B cell (primary cell): Measurements from ENCODE around the gene SLC30A2. TPM values are rescaled to one million over a fixed set of nuclear protein-coding genes. Genes with fewer than 3 reads are reported as not detected.

Experiments
- ATAC-seq: fragments of 200-7000 bp; cut with Tn5 transposase; one replicate; pipeline ENCODE4 v1.10.0; 2021; ENCODE audit warnings: low read depth, mild to moderate bottlenecking, moderate number of reproducible peaks, moderate library complexity
- CTCF ChIA-PET: fragments of 350-600 bp; sonication (Branson Sonifier 250); formaldehyde crosslinking; loops from one replicate; lab custom pipeline; 2021; ENCODE audit warnings: antibody characterized with exemption, inconsistent platforms; lab: Charles Lee
- POLR2A ChIA-PET: fragments of 350-600 bp; sonication (Branson Sonifier 250); formaldehyde crosslinking; loops from one replicate; lab custom pipeline; 2021; ENCODE audit warnings: antibody characterized with exemption; lab: Charles Lee
- DNase-seq: peaks from one replicate; pipeline ENCODE4 v3.0.0; 2013
- H2AFZ ChIP-seq: 2 replicates; pipeline ENCODE4 v1.6.1; 2012; ENCODE audit warnings: mild to moderate bottlenecking, low read depth, low read length; ENCODE audit not compliant: insufficient read depth, poor library complexity, severe bottlenecking
- H3K27ac ChIP-seq, 2 donors: 1 replicate in 1 of 2; 2 replicates in 1 of 2; pipeline ENCODE4 v1.5.1; 2012 to 2013; ENCODE audit warnings: low read length in 2 of 2, mild to moderate bottlenecking in 2 of 2, moderate library complexity in 1 of 2
- H3K27me3 ChIP-seq, 4 experiments: fragments of 200-600 bp in 1 of 4; sonication (generic) in 1 of 4; replicated peaks in 1 of 4; 1 replicate in 2 of 4; 2 replicates in 2 of 4; pipeline versions ENCODE4 v1.6.1 to v1.7.0; 2013 to 2016; ENCODE audit warnings: low read length in 3 of 4, mild to moderate bottlenecking in 2 of 4, mixed read lengths in 1 of 4, moderate library complexity in 1 of 4; ENCODE audit not compliant: insufficient read depth in 4 of 4, control insufficient read depth in 3 of 4; ENCODE audit errors: control extremely low read depth in 1 of 4
- H3K36me3 ChIP-seq, 2 experiments: replicated peaks in 1 of 2; 1 replicate in 1 of 2; 2 replicates in 1 of 2; pipeline versions ENCODE4 v1.6.1 to v1.7.1; 2013; ENCODE audit warnings: low read length in 1 of 2; ENCODE audit not compliant: insufficient read depth in 2 of 2, control insufficient read depth in 1 of 2; ENCODE audit errors: control extremely low read depth in 1 of 2, extremely low read depth in 1 of 2
- H3K4me1 ChIP-seq, 2 donors: fragments of 200-600 bp in 1 of 2; sonication (generic) in 1 of 2; 1 replicate in 1 of 2; 2 replicates in 1 of 2; pipeline versions ENCODE4 v1.5.1 to v1.6.1; 2013 to 2017; ENCODE audit warnings: low read length in 2 of 2; ENCODE audit not compliant: control insufficient read depth in 2 of 2, insufficient read depth in 2 of 2
- H3K4me2 ChIP-seq: replicated peaks from 2 replicates; pipeline ENCODE3; 2012; ENCODE audit warnings: mild to moderate bottlenecking, low read depth, low read length; ENCODE audit not compliant: poor library complexity, severe bottlenecking
- H3K4me3 ChIP-seq, 5 experiments: fragments of 200-600 bp in 1 of 5; sonication (generic) in 1 of 5; 1 replicate in 3 of 5; 2 replicates in 2 of 5; pipeline versions ENCODE4 v1.5.1 to v1.7.0; 2011 to 2016; ENCODE audit warnings: low read length in 4 of 5, mild to moderate bottlenecking in 4 of 5, low read depth in 2 of 5, control low read depth in 1 of 5, moderate library complexity in 1 of 5; ENCODE audit not compliant: insufficient read depth in 1 of 5; ENCODE audit errors: control extremely low read depth in 1 of 5, extremely low read depth in 1 of 5
- H3K79me2 ChIP-seq: fragments of 200-600 bp; sonication (generic); one replicate; pipeline ENCODE4 v1.6.0; 2016; ENCODE audit warnings: low read length; ENCODE audit not compliant: control insufficient read depth, insufficient read depth
- H3K9ac ChIP-seq: fragments of 200-600 bp; sonication (generic); 2 replicates; pipeline ENCODE4 v1.6.1; 2017; ENCODE audit warnings: mild to moderate bottlenecking, low read length, moderate library complexity
- H3K9me3 ChIP-seq, 3 donors: one replicate each; pipeline versions ENCODE4 v1.6.1 to v1.7.1; 2013; ENCODE audit warnings: low read length in 2 of 3; ENCODE audit not compliant: control insufficient read depth in 2 of 3, insufficient read depth in 1 of 3; ENCODE audit errors: control extremely low read depth in 1 of 3
- H4K20me1 ChIP-seq: 2 replicates; pipeline ENCODE4 v1.6.0; 2012; ENCODE audit warnings: mild to moderate bottlenecking, low read length; ENCODE audit not compliant: insufficient read depth, control insufficient read depth, poor library complexity, severe bottlenecking
- H3K27ac Mint-ChIP-seq: one replicate; pipeline ENCODE4 v1.8.0; 2021; ENCODE audit warnings: mixed read lengths
- H3K27me3 Mint-ChIP-seq: one replicate; pipeline ENCODE4 v1.8.0; 2021; ENCODE audit warnings: mixed read lengths
- H3K4me1 Mint-ChIP-seq: one replicate; pipeline ENCODE4 v1.8.0; 2021; ENCODE audit warnings: mixed read lengths
- H3K4me3 Mint-ChIP-seq: one replicate; pipeline ENCODE4 v1.8.0; 2021; ENCODE audit warnings: mixed read lengths
- H3K9me3 Mint-ChIP-seq: one replicate; pipeline ENCODE4 v1.8.0; 2022; ENCODE audit warnings: mixed read lengths; ENCODE audit not compliant: insufficient read depth
- CTCF ChIP-seq: fragments of 200-600 bp; IDR thresholded peaks from one replicate; pipeline ENCODE4 v1.8.0; 2022; ENCODE audit warnings: antibody characterized with exemption, mild to moderate bottlenecking
- EZH2 ChIP-seq: IDR thresholded peaks from 2 replicates; pipeline ENCODE4 v1.6.1; 2012; ENCODE audit warnings: borderline replicate concordance, low read depth, mild to moderate bottlenecking, moderate library complexity, low read length; ENCODE audit not compliant: insufficient read depth, poor library complexity, severe bottlenecking
- WGBS: methylation state at CpG from one replicate; pipeline ENCODE4 v1.1.5; 2013; ENCODE audit warnings: missing lambda C conversion rate; ENCODE audit not compliant: insufficient coverage; 5-methylcytosine and 5-hydroxymethylcytosine counted together
- intact Hi-C: fragments of 100-400 bp; cut with micrococcal nuclease; formaldehyde crosslinking; loops from one replicate; pipeline ENCODE4 v1.10.0; 2022
- polyA plus RNA-seq: library from polyadenylated mRNA; depleted of rRNA; stranded (reverse); fragments of >200 nt; gene quantifications from 2 replicates; pipeline ENCODE4 v1.2.3, GENCODE V29; 2012
- total RNA-seq, 2 donors: library from RNA; stranded (reverse); fragments of 120-200 nt in 1 of 2; gene quantifications; 1 replicate in 1 of 2; 2 replicates in 1 of 2; pipeline versions ENCODE4 v1.2.3 to v1.2.4, GENCODE V29; 2013 to 2022

Gene SLC30A2
- total and polyA plus RNA-seq, 2 donors (not counting 1 experiment from before 2014, with no cell fraction given), result not detected

GRCh38 chr1:26053718-26054560 lies 8.0 kb upstream of the SLC30A2 start:
- H3K36me3 ChIP-seq, result no peaks in the 10 kb centered on the region
- DNase-seq (no peak), ATAC-seq (no peak)
- peaks cover 0 to 33% (median 6%) of the 10 kb centered on the region in 4 experiments for H3K27me3 ChIP-seq
- Mint-ChIP-seq H3K27me3 (peaks cover 38% of the 10 kb centered on the region), H3K27ac (no peak overlapping the region), H3K4me3 (no peak overlapping the region), H3K9me3 (no peaks in the 10 kb centered on the region), H3K4me1 (no peaks in the 10 kb centered on the region)
- ChIA-PET POLR2A (no interaction called here), CTCF (interaction anchor here (1.4 kb wide), 2 partner anchors 44 to 91 kb away, joined by 3 read pairs; no protein-coding TSS in a partner anchor)
- no peak overlapping the region for H3K27ac ChIP-seq
- TF ChIP-seq EZH2, result no peak
- TF ChIP-seq CTCF, result no peak
- H4K20me1 ChIP-seq, result no peaks in the 10 kb centered on the region
- H2AFZ ChIP-seq, result no peak overlapping the region
- no peak overlapping the region for H3K4me3 ChIP-seq
- H3K79me2 ChIP-seq, result no peaks in the 10 kb centered on the region
- intact Hi-C loops, result no loop called here
- no peak overlapping the region for H3K4me2 ChIP-seq
- H3K9me3 ChIP-seq, result no peaks in the 10 kb centered on the region
- H3K4me1 ChIP-seq, result no peaks in the 10 kb centered on the region
- no peak overlapping the region for H3K9ac ChIP-seq
- 32% methylated on average over 13 of the region's 16 CpGs for WGBS

- Histone ChIP-seq H3K9ac (no peak overlapping the region), H3K27ac (no peak overlapping the region), H3K9me3 (peaks cover 0 to 3% (median 0%) of the 10 kb centered on the region in 3 donors), H3K4me3 (no peak overlapping the region), H3K36me3 (no peaks in the 10 kb centered on the region), H3K4me1 (peaks cover 0 to 3% of the 10 kb centered on the region in 2 donors), H3K79me2 (no peaks in the 10 kb centered on the region), H2AFZ (no peak overlapping the region), H4K20me1 (no peaks in the 10 kb centered on the region), H3K4me2 (no peak overlapping the region), H3K27me3 (peaks cover 0 to 46% (median 18%) of the 10 kb centered on the region in 4 experiments)
- ChIA-PET CTCF (no interaction called here), POLR2A (no interaction called here)
- no peak overlapping the region for H3K4me3 Mint-ChIP-seq
- H3K27ac Mint-ChIP-seq, result no peak overlapping the region
- 100% methylated on average over 4 of the region's 6 CpGs for WGBS
- peaks cover under 1% of the 10 kb centered on the region for H3K4me1 Mint-ChIP-seq
- intact Hi-C loops, result no loop called here
- no peak for ATAC-seq
- no peak for DNase-seq
- peaks cover 39% of the 10 kb centered on the region for H3K27me3 Mint-ChIP-seq
- no peaks in the 10 kb centered on the region for H3K9me3 Mint-ChIP-seq
- TF ChIP-seq CTCF (no peak), EZH2 (no peak)
These were observed 4.3 kb upstream of the SLC30A2 start for GRCh38 chr1:26050248-26050640.
